HG03175 (cell line): Measurements from ENCODE around the gene ATP6V0A4.
"Not testable (repeated sequence)": the region's sequence is repeated elsewhere in the genome, so short reads cannot be mapped to it uniquely, and the experiment has no call there.

Experiments used
- ATAC-seq: cut with Tn5 transposase; IDR thresholded peaks from one replicate; pipeline ENCODE4 v1.9.1; 2021; ENCODE audit warnings: mild to moderate bottlenecking, moderate library complexity; ENCODE audit not compliant: unreplicated experiment

The ATP6V0A4 gene

DNA sequence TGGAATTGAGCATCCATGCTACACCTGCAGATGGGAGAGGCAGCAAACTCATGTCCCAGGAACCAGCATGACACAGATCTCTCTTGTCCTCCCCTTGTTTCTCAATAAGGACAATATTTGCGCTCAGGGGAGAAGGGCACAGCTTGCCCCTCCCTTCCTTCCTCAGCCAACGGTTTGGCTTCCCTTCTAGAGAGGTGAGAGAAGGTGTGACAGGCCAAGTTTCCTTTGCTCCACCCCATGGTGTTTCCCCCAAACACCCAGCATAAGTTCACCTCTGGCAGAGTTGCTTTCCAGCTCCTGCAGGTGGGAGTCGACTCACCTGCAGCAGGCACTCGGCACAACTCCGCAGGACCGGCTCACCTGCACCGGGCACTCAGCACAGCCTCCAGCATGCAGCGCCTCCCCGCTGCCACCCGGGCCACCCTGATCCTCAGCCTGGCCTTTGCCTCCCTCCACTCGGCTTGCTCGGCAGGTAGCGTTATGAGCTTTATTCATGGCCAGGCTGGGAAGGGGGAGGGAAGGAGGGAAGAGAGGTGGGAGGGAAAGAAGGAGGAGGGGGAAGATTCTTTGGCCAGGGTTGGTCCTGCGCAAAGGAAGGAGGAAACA, at the start of gene ATP6V0A4, which contains the start of gene TMEM213:
Gene ATP6V0A4 (minus strand): TSS at position 482 of the 606 bp plus-strand sequence. CDS start 26,949 bp downstream, outside the sequence.
Gene TMEM213 (plus strand): TSS at position 280 of the 606 bp plus-strand sequence. CDS start 111 bp downstream, at position 391.
- ATAC-seq: no peak

DNA sequence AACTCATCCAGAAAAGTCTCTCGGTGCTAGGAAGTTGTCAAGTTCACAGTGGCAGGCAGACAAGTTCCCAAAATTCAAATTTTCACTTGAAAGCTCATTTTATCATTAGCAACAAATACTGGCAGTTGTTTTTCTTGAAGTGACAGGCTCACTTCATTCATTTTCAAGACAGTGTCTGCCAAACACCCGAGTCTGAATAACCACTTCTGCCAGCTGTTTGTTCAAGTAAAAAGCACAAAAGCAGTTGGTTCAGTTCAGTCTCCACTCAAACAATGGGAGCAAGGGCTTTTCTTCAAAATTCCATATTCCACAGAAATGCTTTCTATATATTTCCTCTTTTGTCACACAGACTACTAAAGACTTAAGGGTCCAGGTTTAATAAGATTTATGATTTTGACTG, 47.7 kb upstream of the ATP6V0A4 start:
- ATAC-seq: no peak

DNA sequence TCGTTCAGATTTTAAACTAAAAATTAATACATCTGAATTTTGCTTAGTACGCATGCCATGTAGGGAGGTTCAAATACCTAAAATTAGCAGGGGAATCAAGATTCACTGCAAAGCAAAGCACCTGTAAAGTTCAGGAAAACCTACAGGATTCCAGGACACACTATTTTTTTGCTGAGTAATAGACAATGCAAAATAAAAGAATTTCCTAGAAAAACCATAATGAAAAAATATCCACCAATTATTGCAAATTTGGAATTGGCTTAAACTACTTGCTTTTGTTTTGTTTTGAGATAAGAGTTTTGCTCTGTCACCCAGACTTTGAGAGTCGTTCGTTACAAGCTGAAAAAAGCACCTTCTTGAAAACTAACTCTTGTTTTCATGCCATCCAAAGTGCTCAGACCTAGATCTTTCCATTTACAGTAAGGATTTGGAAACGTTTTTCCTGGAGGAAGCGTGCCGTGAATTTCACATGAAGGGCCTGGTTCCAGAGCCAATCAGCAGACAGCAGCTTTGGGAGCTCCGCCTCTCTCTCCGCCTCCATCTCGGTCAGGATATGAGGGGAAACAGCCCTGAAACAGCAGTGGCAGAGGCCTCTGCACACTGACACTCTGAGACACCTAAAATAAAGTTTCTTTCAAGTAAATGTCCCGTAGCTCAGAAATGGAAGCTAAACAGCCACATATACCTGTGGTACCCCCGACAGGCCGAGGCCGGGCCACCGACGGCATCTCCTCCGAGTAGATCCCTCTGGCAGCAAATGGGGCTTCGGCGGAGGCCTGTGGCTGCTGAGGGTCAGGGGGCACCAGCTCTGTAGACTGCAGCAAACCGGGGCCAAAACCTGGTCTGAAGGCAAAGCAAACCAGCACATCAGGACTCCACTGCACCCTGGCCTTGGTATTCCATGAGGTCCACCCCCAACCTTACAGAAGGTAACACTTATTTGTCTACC, 45.9 kb upstream of the ATP6V0A4 start:
- ATAC-seq: no peak

DNA sequence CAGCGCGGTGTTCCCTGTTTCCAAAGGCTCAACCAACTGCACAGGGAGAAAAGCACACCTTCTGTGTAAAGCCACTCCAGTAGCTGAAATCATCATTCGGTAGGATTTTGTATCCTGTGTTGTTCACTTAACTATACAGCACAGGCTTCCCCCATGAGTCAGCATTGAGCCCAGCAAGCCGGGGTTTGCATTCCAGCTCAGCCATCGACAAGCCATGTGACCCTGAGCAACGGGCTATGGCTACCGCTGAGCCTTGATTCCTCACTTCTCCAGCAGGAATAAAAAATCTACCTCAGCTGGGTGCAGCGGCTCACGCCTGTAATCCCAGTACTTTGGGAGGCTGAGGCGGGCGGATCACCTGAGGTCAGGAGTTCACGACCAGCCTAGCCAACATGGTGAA, 44.1 kb upstream of the ATP6V0A4 start:
- ATAC-seq: no peak

DNA sequence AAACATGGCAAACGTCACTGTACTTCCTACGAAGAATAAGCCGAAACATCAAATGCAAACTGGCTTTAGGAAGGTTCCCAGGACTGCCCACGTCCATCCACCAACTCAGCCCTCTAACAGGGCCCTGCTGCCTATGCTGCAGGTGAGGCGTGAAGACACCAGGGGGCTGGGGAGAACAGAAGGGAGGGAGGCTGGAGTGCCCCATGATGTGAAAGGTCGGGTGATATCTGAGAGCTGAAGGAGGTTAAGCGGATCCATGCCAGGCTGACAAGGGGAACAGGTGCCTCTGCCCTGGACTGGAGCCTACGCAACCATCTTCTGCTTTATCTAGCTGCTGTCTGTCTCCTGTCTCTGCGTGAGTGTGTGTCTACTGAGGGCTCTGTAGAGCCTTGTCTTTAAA, 40.2 kb upstream of the ATP6V0A4 start:
- no peak for ATAC-seq

DNA sequence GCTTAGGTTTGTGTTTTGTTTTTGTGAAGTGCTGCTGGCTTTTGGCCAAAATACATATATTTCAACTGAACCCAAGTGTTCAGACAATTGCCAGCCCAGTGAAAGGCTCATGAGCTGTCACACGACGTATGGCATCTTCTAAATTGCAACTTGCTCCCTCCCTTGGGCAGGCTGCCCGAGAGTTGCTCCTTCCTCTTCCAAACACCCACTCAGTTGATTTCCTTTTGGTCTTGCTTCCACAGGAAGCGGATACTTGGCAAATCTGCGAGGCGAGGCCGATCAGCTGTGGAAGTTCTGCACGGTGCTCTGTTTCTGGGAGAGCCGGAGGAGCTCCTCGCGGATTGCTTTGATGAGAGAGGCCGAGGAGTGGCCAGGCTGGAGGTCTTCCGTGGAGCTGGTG, 39.6 kb upstream of the ATP6V0A4 start:
- ATAC-seq: no peak

DNA sequence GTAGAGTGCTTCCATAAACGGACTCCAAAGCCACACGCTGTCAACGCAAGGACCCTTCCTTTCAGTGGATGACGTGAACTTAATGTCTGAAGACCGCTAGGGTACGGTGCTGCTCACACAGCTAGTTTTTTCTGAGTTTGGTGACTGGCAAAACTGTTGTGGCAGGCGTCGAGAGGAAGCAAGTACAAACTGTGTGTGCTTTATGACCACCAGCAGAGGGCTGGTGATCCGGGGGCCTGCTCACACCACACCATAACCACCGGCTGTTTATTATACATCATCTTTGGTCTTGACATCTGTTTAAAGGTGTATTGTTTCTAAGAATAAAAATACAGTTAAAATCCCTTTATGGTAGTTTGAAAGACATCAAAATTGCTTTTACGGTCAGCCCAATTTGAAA, 37.1 kb upstream of the ATP6V0A4 start:
- ATAC-seq: no peak

DNA sequence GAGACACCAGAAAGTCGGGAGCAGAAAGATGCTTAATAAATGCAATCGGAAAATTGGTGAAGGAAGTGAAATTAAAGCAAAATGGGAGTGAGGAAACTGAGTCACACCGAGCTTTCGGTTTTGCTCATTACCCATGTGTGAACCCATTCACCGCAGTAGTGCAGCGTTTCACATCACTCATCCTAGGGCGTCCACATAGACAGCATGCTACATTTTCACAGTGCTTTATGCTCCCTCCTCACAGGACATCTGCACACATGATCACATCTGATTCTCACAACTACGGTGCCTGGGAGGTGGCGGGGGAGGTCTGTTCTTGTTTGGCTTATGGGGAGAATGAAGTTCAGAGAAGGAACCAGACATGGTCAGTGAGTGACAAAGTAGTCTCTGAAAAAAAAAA, 36.6 kb upstream of the ATP6V0A4 start:
- ATAC-seq: no peak

DNA sequence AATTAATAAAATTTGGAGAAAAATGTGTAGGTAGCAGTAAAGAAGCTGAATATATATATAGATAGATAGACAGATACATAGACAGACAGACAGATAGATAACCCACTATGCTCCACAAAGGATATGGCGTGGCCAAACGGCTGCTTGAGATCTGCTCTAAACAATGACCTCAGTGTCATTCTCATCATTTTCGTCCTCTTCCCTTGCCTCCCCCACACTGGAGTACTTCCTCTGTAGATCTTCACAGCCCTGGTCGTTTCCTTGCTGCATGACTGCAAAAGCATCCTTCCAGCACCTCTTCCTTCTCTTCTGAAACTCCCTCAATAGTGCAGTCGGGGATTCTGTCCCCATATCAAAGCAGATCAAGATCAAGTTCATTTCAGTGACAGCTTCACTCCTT, 35.6 kb upstream of the ATP6V0A4 start:
- no peak for ATAC-seq

DNA sequence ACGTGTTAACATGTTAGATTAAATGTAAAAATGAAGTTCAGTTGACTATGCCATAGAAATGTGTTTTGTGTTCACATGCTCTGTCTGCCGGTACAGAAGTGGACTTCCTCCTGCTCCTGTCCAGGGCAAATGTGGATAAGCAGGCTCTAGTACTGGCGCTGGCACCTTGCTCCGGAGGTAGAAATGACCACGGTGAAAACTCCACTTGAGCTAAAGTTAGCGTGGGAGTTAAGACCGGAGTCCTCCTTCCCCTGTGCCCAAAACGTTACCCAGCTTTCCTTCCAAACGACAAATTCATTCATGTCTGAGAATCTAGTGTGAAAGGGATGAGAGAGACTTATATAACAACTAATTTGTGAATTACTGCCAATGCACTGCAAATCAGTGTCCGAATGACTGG, 35.0 kb upstream of the ATP6V0A4 start:
- ATAC-seq: no peak

DNA sequence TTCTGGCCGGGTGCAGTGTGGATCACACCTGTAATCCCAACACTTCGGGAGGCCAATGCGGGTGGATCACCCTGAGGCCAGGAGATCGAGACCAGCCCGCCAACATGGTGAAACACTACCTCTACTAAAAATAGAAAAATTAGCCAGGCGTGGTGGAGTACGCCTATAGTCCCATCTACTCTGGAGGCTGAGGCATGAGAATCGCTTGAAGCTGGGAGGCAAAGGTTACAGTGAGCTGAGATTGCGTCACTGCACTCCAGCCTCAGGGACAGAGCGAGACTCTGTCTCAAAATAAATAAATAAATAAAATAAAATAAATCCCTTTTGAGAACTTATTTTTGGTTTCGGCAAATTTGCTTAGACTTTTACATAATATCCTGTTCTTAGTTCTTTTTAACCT, 31.3 kb upstream of the ATP6V0A4 start:
- no peak for ATAC-seq

DNA sequence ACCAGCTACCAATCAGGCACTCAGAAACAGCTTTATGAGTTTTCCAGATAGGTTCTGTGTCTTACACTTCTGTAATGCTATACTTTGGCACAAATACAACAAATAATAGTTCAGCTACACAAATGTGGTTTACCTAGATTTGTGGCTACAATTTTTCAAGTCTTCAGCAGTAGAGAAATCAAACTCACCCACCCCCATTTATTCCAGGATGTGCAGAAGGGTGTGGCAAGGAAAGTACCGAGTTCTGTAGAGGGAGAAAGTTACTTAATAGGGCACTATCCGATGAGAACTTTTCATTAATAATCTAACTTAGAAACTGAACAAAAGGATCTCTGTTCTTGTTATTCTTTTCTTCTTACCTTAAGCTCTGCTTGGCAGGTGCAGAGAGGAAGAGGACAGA, 30.3 kb upstream of the ATP6V0A4 start:
- no peak for ATAC-seq

DNA sequence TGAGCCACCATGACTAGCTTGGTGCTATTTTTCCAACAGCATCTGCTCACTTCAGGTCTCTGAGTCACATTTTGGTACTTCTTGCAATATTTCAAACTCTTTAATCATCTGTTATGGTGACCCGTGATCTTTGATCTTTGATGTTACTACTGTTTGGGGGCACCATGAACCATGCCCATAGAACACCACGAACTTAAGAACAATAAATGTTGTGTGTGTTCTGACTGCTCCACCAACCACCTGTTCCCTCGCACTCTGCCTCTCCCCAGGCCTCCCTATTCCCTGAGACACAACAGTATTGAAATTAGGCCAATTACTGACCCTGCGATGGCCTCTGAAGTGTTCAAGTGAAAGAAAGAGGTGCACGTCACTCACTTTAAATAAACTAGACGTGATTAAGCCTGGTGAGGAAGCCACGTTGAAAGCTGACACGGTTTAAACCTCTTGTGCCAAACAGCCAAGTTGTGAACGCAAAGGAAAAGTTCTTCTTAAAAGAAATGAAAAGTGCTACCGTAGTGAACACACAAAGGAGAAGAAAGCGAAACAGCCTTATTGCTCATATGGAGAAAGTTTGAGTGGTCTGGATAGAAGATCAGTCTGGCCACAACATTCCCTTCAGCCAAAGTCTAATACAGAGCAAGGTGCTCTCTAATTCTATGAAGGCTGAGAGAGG, 27.2 kb upstream of the ATP6V0A4 start:
- ATAC-seq: no peak

DNA sequence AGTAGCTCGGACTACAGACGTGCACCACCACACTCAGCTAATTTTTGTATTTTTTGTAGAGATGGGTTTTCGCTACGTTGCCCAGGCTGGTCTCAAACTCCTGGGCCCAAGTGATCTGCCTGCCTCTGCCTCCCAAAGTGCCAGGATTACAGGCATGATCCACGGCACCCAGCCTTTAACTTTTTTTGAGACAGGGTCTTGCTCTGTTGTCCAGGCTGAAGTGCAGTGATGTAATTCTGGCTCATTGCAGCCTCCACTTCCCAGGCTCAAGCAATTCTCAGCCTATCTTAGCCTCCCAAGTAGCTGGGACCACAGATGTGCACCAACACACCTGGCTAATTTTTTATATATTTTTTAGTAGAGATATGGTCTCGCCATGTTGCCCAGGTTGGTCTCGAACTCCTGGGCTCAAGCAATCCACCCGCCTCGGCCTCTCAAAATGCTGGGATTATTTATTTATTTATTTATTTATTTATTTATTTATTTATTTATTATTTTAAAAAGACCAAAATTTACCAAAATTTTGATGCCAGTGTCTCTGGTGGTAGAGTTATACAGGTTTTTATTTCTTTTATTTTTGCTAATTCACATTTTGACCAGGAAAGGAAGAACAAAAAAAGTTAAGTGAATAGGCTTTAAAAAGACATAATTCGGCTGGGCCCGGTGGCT, 25.0 kb upstream of the ATP6V0A4 start:
- ATAC-seq: no peak

DNA sequence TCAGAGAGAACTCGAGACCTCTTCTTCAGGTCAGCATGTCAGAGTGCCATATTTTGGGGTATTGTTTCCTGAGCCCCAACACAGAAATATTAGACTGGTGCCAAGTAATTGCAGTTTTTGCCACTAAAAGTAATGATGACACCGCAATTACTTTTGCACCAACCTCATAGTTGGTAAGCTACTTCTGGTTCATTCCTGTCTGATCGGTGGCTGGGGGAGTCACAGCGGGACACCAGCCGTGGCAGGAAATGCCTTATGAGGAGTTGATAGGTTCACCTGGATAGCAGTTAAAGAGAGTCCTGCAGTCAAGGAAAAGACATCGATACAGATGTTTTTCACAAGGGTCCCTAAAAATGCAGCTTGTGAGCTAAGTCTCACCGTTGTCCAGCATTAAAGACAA, 23.9 kb upstream of the ATP6V0A4 start:
- no peak for ATAC-seq

DNA sequence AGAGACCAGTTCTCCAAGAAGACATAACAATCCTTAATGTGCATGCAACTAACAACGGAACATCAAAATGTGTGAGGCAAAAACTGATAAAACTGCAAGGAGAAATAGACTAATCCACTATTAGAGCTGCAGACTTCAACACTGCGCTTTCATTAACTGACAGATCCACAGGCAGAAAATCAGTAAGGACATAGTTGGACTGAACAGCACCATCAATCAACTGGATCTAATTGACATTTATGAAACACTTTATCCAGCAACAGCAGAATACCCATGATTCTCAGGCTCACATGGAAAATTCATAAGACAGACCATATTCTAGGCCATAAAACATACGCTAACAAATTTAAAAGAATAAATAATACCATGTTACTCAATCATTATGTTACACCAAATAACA, 21.6 kb upstream of the ATP6V0A4 start:
- no peak for ATAC-seq

DNA sequence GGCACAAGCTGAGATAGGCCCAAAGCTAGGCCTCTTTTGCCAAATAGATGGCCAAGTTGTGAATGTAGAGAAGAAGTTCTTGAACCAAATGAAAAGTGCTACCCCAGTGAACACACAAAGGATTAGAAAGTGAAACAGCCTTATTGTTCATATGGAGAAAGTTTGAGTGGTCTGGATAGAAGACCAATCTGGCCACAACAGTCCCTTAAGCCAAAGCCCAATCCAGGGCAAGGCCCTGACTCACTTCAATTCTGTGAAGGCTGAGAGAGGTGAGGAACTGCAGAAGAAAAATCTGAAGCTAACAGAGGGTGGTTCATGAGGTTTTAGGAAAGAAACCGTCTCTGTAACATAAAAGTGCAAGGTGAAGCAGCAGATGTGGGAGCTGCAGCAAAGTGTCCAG, 18.7 kb upstream of the ATP6V0A4 start:
- no peak for ATAC-seq

DNA sequence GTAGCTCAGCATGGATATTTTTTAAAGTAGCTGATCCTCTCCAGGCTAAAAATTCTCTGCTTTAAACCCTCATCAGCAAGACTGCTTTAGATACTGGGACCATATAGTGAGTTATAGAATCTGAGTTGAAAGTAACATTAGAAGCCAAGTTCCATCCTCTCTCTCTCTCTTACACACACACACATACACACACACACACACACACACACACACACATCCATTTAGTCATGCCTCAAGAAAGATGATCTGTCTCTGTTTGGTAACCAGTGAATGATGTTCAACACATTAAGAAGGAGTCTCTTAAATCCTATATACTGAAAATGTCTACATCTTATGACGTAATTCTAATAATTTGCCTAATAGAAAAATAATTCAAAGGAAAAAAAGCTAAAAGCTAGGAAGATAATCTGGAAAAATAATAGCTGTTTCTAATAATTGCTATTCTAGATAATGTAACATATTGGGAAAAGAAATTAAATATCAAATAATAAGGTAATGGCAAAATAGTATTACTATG, 16.9 kb upstream of the ATP6V0A4 start:
- ATAC-seq: no peak

DNA sequence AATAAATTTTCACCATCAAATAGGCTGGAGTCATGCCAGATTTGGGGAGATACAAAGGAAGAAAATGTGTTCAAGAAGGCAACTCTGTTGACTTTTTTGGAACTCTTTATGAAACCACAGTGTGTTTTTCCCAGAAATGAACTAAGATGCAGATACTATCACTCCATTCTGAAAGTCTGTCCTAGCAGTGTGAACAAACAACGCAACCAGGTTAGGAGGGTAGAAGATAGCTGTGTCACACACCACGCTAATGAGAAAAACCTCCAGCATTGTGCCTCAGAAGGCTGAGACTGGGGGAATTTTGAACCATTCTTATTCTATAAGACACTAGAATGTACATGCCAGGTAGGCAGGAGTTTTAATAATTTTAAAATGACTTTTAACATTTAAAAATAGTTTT, 15.9 kb upstream of the ATP6V0A4 start:
- ATAC-seq: no peak

DNA sequence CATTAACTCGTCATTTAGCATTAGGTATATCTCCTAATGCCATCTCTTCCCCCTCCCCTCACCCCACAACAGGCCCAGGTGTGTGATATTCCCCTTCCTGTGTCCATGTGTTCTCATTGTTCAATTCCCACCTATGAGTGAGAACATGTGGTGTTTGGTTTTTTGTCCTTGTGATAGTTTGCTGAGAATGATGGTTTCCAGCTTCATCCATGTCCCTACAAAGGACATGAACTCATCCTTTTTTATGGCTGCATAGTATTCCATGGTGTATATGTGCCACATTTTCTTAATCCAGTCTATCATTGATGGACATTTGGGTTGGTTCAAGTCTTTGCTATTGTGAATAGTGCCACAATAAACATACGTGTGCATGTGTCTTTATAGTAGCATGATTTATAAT, 13.3 kb upstream of the ATP6V0A4 start:
- not testable (repeated sequence) for ATAC-seq

DNA sequence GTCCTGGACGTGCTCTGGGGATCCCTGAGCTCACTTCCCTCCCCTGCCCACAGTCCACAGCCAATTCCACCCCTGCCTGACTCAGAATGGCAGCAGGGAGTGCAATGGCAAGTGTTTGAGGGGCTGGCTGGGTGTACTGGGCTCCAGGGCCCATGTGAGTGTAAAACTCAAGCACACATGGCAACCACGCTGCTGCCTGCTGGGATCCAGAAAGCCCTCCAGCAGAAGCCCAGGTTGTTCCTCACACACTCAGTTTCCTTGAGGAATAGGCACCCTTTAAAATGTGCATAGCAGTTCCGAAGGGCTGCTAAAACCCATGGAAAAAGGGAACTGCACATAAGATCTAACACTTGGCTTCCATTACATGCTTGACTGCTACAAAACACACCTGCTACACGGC, 11.3 kb upstream of the ATP6V0A4 start:
- ATAC-seq: no peak
